ENCODE measurements around the gene PPARG. TPM values are rescaled to one million over a fixed set of nuclear protein-coding genes. Genes with fewer than 3 reads are reported as not detected.

The PPARG gene
- total and polyA plus RNA-seq, 2 experiments from 2014 or later = 0.15 to 0.42 TPM

DNA sequence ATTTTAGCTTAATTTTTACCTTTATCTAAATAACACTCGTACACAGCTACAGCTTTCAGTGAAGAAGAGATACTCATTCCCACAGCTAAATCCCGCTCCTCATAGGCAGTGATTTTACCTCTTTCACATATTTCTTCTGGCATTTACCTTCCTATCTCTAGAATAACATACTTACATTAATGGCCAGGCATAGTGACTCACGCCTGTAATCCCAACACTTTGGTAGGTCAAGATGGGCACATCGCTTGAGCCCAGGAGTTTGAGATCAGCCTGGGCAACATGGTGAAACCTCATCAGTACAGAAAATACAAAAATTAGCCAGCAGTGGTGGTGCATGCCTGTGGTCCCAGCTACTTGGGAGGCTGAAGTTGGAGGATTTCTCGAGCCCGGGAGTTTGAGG, 80.2 kb downstream of the PPARG start:
- Mint-ChIP-seq H3K4me3 (no peak overlapping the region), H3K27ac (no peak overlapping the region), H3K27me3 (ENCODE audit: insufficient read depth, low read depth, poor library complexity) (no peaks in the 10 kb centered on the region), H3K4me1 (peaks cover 5% of the 10 kb centered on the region; the same call in 2 of the 3 replicates), H3K9me3 (0 out of 3 replicates have a peak, but pooled peaks cover 2% of the 10 kb centered on the region), H3K36me3 (ENCODE audit: low read depth) (no peaks in the 10 kb centered on the region)
- Histone ChIP-seq H3K4me3 (no peak overlapping the region), H3K4me2 (no peak overlapping the region), H3F3A (replicated peaks; ENCODE audit: low read depth) (no peaks in the 10 kb centered on the region), H3K27ac (ENCODE audit: low read depth) (no peak overlapping the region), H3K27me3 (ENCODE audit: insufficient read depth) (no peaks in the 10 kb centered on the region), H3K36me3 (ENCODE audit: insufficient read depth) (no peaks in the 10 kb centered on the region), H3K9me2 (ENCODE audit: insufficient read depth) (no peaks in the 10 kb centered on the region), H2AFZ (no peak overlapping the region), H3K79me2 (replicated peaks; ENCODE audit: insufficient read depth) (no peaks in the 10 kb centered on the region), H3K4me1 (ENCODE audit: insufficient read depth) (peaks cover 2% of the 10 kb centered on the region; the same call in 1 of the 2 replicates), H4K20me1 (replicated peaks; ENCODE audit: insufficient read depth) (no peaks in the 10 kb centered on the region)
- DNase-seq (ENCODE audit: low spot score) (no peak), ATAC-seq (no peak)
- TF ChIP-seq REST (IDR thresholded peaks at IDR 0.05; ENCODE audit: unreplicated experiment) (no peak), POLR2AphosphoS5 (IDR thresholded peaks at IDR 0.05; ENCODE audit: low read depth) (no peak), CTCF (conservative IDR thresholded peaks at IDR 0.05; ENCODE audit: low read depth in 2 of 2) (no peak), ZNF331 (CRISPR knock-in tag; IDR thresholded peaks at IDR 0.05; ENCODE audit: low read depth) (no peak), JUNB (IDR thresholded peaks at IDR 0.05; ENCODE audit: unreplicated experiment) (no peak), STAT1 (IDR thresholded peaks at IDR 0.05; ENCODE audit: unreplicated experiment) (no peak), ZNF114 (CRISPR knock-in tag; IDR thresholded peaks at IDR 0.05) (no peak), EZH2phosphoT487 (IDR thresholded peaks at IDR 0.05; ENCODE audit: unreplicated experiment) (no peak), EZH2 (IDR thresholded peaks at IDR 0.05; ENCODE audit: low read depth, unreplicated experiment) (no peak), CREB1 (CRISPR knock-in tag; IDR thresholded peaks at IDR 0.05; ENCODE audit: low read depth) (no peak), NANOG (IDR thresholded peaks at IDR 0.05; ENCODE audit: borderline replicate concordance) (no peak)
- TF ChIP-seq, protein P1, sequence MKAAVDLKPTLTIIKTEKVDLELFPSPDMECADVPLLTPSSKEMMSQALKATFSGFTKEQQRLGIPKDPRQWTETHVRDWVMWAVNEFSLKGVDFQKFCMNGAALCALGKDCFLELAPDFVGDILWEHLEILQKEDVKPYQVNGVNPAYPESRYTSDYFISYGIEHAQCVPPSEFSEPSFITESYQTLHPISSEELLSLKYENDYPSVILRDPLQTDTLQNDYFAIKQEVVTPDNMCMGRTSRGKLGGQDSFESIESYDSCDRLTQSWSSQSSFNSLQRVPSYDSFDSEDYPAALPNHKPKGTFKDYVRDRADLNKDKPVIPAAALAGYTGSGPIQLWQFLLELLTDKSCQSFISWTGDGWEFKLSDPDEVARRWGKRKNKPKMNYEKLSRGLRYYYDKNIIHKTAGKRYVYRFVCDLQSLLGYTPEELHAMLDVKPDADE (IDR thresholded peaks at IDR 0.05) = no peak
- TF ChIP-seq, protein P2, sequence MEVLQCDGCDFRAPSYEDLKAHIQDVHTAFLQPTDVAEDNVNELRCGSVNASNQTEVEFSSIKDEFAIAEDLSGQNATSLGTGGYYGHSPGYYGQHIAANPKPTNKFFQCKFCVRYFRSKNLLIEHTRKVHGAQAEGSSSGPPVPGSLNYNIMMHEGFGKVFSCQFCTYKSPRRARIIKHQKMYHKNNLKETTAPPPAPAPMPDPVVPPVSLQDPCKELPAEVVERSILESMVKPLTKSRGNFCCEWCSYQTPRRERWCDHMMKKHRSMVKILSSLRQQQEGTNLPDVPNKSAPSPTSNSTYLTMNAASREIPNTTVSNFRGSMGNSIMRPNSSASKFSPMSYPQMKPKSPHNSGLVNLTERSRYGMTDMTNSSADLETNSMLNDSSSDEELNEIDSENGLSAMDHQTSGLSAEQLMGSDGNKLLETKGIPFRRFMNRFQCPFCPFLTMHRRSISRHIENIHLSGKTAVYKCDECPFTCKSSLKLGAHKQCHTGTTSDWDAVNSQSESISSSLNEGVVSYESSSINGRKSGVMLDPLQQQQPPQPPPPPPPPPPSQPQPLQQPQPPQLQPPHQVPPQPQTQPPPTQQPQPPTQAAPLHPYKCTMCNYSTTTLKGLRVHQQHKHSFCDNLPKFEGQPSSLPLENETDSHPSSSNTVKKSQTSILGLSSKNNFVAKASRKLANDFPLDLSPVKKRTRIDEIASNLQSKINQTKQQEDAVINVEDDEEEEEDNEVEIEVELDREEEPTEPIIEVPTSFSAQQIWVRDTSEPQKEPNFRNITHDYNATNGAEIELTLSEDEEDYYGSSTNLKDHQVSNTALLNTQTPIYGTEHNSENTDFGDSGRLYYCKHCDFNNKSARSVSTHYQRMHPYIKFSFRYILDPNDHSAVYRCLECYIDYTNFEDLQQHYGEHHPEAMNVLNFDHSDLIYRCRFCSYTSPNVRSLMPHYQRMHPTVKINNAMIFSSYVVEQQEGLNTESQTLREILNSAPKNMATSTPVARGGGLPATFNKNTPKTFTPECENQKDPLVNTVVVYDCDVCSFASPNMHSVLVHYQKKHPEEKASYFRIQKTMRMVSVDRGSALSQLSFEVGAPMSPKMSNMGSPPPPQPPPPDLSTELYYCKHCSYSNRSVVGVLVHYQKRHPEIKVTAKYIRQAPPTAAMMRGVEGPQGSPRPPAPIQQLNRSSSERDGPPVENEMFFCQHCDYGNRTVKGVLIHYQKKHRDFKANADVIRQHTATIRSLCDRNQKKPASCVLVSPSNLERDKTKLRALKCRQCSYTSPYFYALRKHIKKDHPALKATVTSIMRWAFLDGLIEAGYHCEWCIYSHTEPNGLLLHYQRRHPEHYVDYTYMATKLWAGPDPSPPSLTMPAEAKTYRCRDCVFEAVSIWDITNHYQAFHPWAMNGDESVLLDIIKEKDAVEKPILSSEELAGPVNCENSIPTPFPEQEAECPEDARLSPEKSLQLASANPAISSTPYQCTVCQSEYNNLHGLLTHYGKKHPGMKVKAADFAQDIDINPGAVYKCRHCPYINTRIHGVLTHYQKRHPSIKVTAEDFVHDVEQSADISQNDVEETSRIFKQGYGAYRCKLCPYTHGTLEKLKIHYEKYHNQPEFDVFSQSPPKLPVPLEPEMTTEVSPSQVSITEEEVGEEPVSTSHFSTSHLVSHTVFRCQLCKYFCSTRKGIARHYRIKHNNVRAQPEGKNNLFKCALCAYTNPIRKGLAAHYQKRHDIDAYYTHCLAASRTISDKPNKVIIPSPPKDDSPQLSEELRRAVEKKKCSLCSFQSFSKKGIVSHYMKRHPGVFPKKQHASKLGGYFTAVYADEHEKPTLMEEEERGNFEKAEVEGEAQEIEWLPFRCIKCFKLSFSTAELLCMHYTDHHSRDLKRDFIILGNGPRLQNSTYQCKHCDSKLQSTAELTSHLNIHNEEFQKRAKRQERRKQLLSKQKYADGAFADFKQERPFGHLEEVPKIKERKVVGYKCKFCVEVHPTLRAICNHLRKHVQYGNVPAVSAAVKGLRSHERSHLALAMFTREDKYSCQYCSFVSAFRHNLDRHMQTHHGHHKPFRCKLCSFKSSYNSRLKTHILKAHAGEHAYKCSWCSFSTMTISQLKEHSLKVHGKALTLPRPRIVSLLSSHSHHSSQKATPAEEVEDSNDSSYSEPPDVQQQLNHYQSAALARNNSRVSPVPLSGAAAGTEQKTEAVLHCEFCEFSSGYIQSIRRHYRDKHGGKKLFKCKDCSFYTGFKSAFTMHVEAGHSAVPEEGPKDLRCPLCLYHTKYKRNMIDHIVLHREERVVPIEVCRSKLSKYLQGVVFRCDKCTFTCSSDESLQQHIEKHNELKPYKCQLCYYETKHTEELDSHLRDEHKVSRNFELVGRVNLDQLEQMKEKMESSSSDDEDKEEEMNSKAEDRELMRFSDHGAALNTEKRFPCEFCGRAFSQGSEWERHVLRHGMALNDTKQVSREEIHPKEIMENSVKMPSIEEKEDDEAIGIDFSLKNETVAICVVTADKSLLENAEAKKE (CRISPR knock-in tag; IDR thresholded peaks at IDR 0.05) = no peak
